Activated CD8-positive, alpha-beta T cell treated with anti-CD3 and anti-CD28 coated beads for 36 hours (primary cell): ENCODE measurements around the gene ENPP6. TPM values are rescaled to one million over a fixed set of nuclear protein-coding genes. Genes with fewer than 3 reads are reported as not detected.

Experiments used
- ATAC-seq: fragments of 200-7000 bp; cut with Tn5 transposase; one replicate; pipeline ENCODE4 v1.10.0; 2021; ENCODE audit warnings: mild to moderate bottlenecking, moderate library complexity
- CTCF ChIA-PET: fragments of 350-600 bp; sonication (Branson Sonifier 250); formaldehyde crosslinking; loops from one replicate; lab custom pipeline; 2021; ENCODE audit warnings: antibody characterized with exemption; lab: Charles Lee
- POLR2A ChIA-PET: fragments of 350-600 bp; sonication (Branson Sonifier 250); formaldehyde crosslinking; loops from one replicate; lab custom pipeline; 2021; ENCODE audit warnings: antibody characterized with exemption; lab: Charles Lee
- DNase-seq: peaks from one replicate; pipeline ENCODE4 v3.0.0-alpha.2; 2020
- H3K27ac Mint-ChIP-seq: one replicate; pipeline ENCODE4 v1.8.0; 2021; ENCODE audit warnings: mild to moderate bottlenecking, mixed read lengths
- H3K27me3 Mint-ChIP-seq: one replicate; pipeline ENCODE4 v1.8.0; 2021; ENCODE audit warnings: mixed read lengths
- H3K36me3 Mint-ChIP-seq: one replicate; pipeline ENCODE4 v1.8.0; 2021; ENCODE audit warnings: low read depth, mixed read lengths
- H3K4me1 Mint-ChIP-seq: one replicate; pipeline ENCODE4 v1.8.0; 2021; ENCODE audit warnings: low read depth, mixed read lengths
- H3K4me3 Mint-ChIP-seq: one replicate; pipeline ENCODE4 v1.8.0; 2021; ENCODE audit warnings: mild to moderate bottlenecking, moderate library complexity, mixed read lengths
- H3K9me3 Mint-ChIP-seq: one replicate; pipeline ENCODE4 v1.8.0; 2021; ENCODE audit warnings: mixed read lengths
- intact Hi-C: fragments of 100-400 bp; cut with micrococcal nuclease; formaldehyde crosslinking; loops from one replicate; pipeline ENCODE4 v1.10.0; 2022
- total RNA-seq, 2 experiments: library from RNA; stranded (reverse); gene quantifications; one replicate each; pipeline ENCODE4 v1.2.3, GENCODE V29; 2021
- TF ChIP-seq, protein P1 (sequence below): fragments of 200-600 bp; IDR thresholded peaks from one replicate; pipeline ENCODE4 v1.8.0; 2022; ENCODE audit warnings: antibody characterized with exemption, mild to moderate bottlenecking

ENPP6 gene
- total RNA-seq, 2 experiments from 2014 or later: 0.27 to 0.40 TPM

DNA sequence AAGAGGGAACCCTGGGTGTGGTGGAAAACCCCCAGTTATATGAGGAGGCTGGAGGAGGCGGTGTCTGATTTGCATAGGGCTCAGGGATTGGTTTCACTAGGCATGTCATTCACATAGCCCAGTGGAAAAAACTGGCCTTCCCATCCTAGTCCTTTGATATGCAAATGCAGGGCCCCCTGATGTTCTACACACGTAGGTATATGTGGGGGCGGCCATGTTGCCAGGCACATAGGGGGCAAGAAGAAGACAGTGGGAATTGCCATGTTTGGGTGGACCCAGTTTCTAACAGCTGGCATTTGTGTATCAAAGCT is 34.0 kb upstream of the ENPP6 start:
- H3K27ac Mint-ChIP-seq: peak overlapping the region; percentile 87
- CTCF ChIA-PET: interaction anchor here (0.7 to 6.4 kb wide), 11 partner anchors 8 to 511 kb away, joined by 3 to 63 read pairs (median 4); no protein-coding TSS in a partner anchor
- peaks cover 4% of the 10 kb centered on the region for H3K27me3 Mint-ChIP-seq

DNA sequence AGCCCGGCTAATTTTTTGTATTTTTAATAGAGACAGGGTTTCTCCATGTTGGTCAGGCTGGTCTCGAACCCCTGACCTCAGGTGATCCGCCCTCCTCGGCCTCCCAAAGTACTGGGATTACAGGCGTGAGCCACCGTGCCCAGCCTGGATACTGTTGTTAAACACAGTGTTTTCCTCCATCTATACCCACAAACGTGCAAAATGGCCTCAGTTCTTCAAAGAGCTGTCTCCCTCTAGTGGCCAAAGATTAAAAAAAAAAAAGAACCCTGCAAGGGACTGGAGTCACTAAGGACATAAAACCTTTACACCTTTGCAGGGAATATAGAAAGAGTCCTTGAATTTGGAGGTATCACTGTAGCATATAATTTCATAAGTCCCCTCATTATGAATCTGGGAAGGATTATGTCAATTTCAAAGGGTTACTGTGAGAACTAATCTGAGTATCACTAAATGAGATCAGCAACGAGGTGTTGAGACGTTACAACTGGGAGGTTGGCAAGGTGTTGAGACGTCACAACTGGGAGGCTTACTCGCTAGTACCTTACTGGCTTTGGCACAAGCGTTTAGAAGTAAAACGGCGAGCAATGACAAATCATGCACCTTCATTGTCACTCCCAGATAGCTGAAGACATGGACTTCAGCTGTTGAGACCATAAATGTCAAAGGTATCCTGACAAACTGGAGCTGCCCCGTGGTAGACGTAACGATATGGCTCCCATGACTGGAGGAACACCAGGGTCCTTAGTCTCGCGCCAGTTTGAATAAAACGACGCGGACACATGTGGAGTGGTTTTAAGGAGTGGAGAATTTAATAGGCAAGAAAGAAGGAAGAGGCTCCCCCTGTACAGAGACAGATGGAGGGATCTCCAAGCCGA is 33.4 kb upstream of the ENPP6 start:
- ATAC-seq: peak; percentile 67
- peak overlapping the region; percentile 87 for H3K27ac Mint-ChIP-seq
- intact Hi-C loops: no loop called here
- POLR2A ChIA-PET: interaction anchor here (1.8 kb wide), 1 partner anchor 17 kb away, joined by 4 read pairs; no protein-coding TSS in a partner anchor
- peaks cover 4% of the 10 kb centered on the region for H3K27me3 Mint-ChIP-seq
- no peaks in the 10 kb centered on the region for H3K9me3 Mint-ChIP-seq
- peak; percentile 37 for DNase-seq
- TF ChIP-seq, protein P1, sequence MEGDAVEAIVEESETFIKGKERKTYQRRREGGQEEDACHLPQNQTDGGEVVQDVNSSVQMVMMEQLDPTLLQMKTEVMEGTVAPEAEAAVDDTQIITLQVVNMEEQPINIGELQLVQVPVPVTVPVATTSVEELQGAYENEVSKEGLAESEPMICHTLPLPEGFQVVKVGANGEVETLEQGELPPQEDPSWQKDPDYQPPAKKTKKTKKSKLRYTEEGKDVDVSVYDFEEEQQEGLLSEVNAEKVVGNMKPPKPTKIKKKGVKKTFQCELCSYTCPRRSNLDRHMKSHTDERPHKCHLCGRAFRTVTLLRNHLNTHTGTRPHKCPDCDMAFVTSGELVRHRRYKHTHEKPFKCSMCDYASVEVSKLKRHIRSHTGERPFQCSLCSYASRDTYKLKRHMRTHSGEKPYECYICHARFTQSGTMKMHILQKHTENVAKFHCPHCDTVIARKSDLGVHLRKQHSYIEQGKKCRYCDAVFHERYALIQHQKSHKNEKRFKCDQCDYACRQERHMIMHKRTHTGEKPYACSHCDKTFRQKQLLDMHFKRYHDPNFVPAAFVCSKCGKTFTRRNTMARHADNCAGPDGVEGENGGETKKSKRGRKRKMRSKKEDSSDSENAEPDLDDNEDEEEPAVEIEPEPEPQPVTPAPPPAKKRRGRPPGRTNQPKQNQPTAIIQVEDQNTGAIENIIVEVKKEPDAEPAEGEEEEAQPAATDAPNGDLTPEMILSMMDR: peak; percentile 78
- CTCF ChIA-PET: interaction anchor here (0.7 to 6.4 kb wide), 11 partner anchors 10 to 410 kb away, joined by 3 to 63 read pairs (median 4); no protein-coding TSS in a partner anchor
- H3K4me1 Mint-ChIP-seq: peaks cover 20% of the 10 kb centered on the region
- no peak overlapping the region for H3K4me3 Mint-ChIP-seq
- peaks cover 3% of the 10 kb centered on the region for H3K36me3 Mint-ChIP-seq

More for the DNA sequence above, 34.0 kb upstream of the ENPP6 start:
- POLR2A ChIA-PET: interaction anchor here (1.8 kb wide), 1 partner anchor 17 kb away, joined by 4 read pairs; no protein-coding TSS in a partner anchor
- Mint-ChIP-seq H3K4me3 (no peak overlapping the region), H3K9me3 (no peaks in the 10 kb centered on the region), H3K4me1 (peaks cover 20% of the 10 kb centered on the region), H3K36me3 (peaks cover 3% of the 10 kb centered on the region)
- TF ChIP-seq, protein P1: no peak
- intact Hi-C loops: no loop called here
- ATAC-seq: peak; percentile 60
- DNase-seq: peak; percentile 67

DNA sequence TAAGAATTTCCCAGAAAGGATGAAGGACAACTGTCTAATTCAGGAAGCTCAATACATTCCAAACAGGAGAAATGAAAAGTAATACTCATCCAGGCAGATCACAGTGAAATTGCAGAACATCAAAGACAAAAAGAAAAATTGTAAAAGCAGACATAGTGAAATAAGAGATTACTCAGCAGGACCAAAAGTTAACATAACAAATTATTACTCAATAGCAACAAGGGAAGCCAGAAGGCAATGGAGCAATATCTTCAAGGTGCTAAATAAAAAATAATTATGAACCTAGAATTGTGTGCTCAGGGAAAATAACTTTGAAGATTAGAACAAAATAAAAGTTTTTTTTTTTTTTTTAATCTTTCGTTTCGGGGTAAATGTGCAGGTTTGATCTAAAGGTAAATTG is 30.5 kb upstream of the ENPP6 start:
- no peaks in the 10 kb centered on the region for H3K36me3 Mint-ChIP-seq
- peaks cover 18% of the 10 kb centered on the region for H3K4me1 Mint-ChIP-seq
- peaks cover 4% of the 10 kb centered on the region for H3K27me3 Mint-ChIP-seq
- no peak for ATAC-seq
- TF ChIP-seq, protein P1: no peak
- intact Hi-C loops: no loop called here
- no peak overlapping the region for H3K4me3 Mint-ChIP-seq
- no peak for DNase-seq
- H3K27ac Mint-ChIP-seq: no peak overlapping the region
- ChIA-PET CTCF (interaction anchor here (0.9 to 2.7 kb wide), 8 partner anchors 11 to 408 kb away, joined by 3 to 18 read pairs (median 4); no protein-coding TSS in a partner anchor), POLR2A (interaction anchor here (1.2 kb wide), 1 partner anchor 13 kb away, joined by 3 read pairs; no protein-coding TSS in a partner anchor)
- no peaks in the 10 kb centered on the region for H3K9me3 Mint-ChIP-seq

DNA sequence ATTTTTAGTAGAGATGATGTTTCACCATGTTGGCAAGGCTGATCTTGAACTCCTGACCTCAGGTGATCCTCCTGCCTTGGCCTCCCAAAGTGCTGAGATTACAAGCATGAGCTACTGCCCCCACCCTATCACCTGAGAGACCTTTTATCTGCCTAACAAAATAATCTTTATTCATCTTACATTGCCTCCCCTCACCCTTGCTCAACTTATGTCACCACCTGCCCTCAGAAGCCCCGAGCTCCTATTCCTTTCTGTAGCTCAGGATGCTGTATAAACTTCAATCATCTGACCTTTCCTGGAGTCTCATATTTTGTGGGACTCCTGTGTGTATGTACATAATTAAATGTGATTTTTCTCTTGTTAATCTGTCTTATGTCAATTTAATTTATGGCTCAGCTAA is 29.7 kb upstream of the ENPP6 start:
- Mint-ChIP-seq H3K36me3 (no peaks in the 10 kb centered on the region), H3K9me3 (no peaks in the 10 kb centered on the region), H3K27me3 (peaks cover 4% of the 10 kb centered on the region), H3K4me1 (peaks cover 18% of the 10 kb centered on the region), H3K27ac (no peak overlapping the region), H3K4me3 (no peak overlapping the region)
- DNase-seq (no peak), ATAC-seq (no peak)
- intact Hi-C loops: no loop called here
- TF ChIP-seq, protein P1: no peak
- ChIA-PET POLR2A (interaction anchor here (1.1 to 1.2 kb wide), 2 partner anchors 10 to 13 kb away, joined by 3 to 4 read pairs; no protein-coding TSS in a partner anchor), CTCF (interaction anchor here (0.8 to 2.7 kb wide), 10 partner anchors 10 to 484 kb away, joined by 3 to 18 read pairs (median 3); no protein-coding TSS in a partner anchor)
